GM10847 (cell line): ENCODE data around the gene SLC5A12.

Experiments
- POLR2A ChIP-seq: IDR thresholded peaks from 2 replicates; pipeline ENCODE4 v1.6.1; 2011; ENCODE audit not compliant: insufficient read length; ENCODE audit errors: extremely low read depth

The SLC5A12 gene

GRCh38 chr11:26703411-26704191, 18.3 kb downstream of the SLC5A12 start:
- TF ChIP-seq POLR2A: no peak

- TF ChIP-seq POLR2A: no peak
Measured at GRCh38 chr11:26702406-26702805, 19.5 kb downstream of the SLC5A12 start.

GRCh38 chr11:26700574-26701235, 21.2 kb downstream of the SLC5A12 start:
- no peak for TF ChIP-seq POLR2A

- no peak for TF ChIP-seq POLR2A
Measured at GRCh38 chr11:26698224-26698623, 23.6 kb downstream of the SLC5A12 start.

GRCh38 chr11:26696330-26696729, 25.5 kb downstream of the SLC5A12 start:
- TF ChIP-seq POLR2A: no peak

DNA sequence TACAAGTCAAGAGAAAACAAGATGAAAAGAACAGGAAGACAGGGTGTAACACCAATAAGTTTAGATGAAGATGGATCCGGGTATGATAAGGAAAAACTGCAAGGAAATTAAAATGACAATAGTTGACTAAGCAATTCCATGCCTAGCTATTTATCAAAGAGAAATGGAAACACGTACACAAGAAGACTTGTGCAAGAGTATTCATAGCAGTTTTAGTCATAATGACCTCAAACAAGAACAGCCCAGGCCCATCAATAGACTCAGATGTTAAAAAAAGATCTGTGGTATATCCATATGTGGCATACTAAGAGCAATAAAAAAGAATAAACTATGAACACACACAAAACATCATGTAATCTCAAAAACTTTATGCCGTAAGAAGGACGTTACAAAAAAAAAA, 33.2 kb downstream of the SLC5A12 start:
- no peak for TF ChIP-seq POLR2A

DNA sequence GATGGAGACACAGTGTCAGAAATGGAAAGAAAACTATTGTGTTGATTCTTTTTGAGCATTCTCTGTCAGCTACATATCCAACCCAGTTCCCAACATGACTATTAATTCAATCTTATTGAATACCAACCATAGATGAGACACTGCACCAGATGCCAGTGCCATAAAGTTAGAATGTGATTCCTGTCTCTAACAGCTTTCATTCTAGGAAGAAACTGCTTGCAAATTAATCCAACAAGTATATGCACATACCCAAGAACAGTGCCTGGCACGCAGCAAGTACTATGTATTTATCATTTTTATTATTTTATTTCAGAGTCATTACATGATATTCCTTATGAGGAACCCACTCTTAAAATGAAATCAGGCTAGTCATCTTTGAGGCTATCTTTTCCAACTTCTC, 34.5 kb downstream of the SLC5A12 start:
- no peak for TF ChIP-seq POLR2A

DNA sequence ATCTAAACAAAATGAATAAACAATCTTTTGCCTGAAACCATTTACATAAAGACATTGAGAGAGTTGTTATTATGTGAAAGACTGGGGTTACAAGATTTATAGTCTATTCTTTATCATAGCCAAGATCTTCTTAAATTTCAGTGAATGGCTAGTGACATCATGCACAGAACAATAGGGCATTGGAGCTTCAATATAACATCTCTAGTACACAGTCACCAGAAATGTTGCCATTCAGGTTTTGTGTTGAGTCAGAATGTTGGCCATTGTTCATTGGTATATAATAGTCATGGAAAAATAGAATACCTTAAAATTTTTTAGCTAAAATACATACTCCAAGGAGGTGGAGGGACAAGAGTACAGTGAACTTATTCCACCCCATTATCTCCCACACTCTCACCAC, 44.3 kb downstream of the SLC5A12 start:
- no peak for TF ChIP-seq POLR2A

- no peak for TF ChIP-seq POLR2A
Measured at GRCh38 chr11:26676641-26677040, 45.2 kb downstream of the SLC5A12 start.

DNA sequence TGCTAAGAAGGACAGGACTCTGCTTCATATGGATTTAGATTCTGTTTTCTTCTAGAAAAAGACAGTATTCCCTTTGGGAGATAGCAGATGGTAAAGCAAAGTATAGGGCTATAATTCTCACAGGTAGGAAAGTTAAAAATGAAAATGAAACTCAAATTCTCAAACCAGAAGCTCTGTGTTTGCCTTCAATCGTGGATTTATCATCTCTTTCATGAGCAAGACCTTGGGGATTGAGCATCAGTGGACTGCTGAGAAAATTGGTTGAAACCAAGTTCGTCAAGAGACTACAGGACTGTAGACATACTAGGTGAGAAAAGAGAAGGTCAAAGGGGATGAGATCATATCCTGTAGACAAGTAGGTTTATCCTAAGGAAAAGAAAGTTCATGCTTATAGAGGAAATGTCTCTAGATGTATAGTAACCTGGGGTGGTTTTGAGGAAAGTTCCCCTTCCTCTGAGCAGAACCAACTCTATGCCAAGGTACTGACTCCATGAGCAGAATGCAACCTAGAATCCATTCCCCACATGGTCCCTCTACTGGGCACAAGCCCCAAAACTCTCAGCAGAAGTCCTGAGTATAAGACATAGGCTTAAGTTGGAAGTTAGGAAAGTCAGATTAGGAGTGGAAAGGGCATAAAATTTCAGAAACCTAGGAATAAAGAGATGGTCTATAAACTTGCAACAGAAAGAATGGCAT, 46.5 kb downstream of the SLC5A12 start:
- no peak for TF ChIP-seq POLR2A

DNA sequence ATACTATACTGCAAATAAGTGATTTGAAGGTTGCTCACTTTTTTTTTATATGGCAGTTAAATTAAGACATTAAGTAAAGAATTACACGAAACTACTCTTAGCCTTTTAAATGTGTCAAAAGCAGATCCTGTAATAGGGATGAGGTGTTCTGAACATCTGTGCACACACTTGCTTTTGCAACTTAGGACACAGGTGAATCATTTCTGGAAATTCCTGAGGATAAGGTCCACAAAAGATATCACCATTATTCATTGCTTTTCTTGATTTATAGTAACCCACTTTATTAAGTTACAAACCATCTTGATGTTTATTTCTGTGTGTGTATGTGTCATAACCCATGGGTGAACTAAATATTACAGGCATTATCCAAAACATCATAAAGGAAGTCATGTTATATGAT, 55.9 kb downstream of the SLC5A12 start:
- no peak for TF ChIP-seq POLR2A

GRCh38 chr11:26665036-26665435, 56.8 kb downstream of the SLC5A12 start:
- no peak for TF ChIP-seq POLR2A

GRCh38 chr11:26662916-26663315, 58.9 kb downstream of the SLC5A12 start:
- no peak for TF ChIP-seq POLR2A

GRCh38 chr11:26655287-26655686, 66.6 kb downstream of the SLC5A12 start:
- TF ChIP-seq POLR2A: no peak

- no peak for TF ChIP-seq POLR2A
Measured at GRCh38 chr11:26651916-26652315, 69.9 kb downstream of the SLC5A12 start.

DNA sequence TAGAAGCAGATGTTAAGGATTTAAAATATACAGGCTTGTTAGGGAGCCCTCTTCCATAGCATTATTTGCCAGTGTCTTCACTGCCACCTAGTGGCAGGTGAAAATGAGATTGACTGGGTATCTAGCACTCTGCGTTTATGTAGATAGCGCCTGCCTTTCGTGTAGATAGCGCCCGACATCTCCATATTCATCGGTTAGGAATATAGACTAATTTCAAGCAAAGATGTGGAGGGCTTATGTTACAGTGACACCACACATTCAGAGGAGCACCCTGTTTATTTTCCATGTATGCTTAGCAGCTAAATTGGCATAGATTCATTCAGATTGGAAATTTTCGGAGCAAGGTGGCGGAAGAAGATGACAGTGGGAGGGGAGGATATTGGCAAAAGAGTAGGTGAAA, 72.0 kb downstream of the SLC5A12 start:
- no peak for TF ChIP-seq POLR2A
